HG03354 (cell line): ENCODE results near the gene PRELID2.
"Not testable (repeated sequence)": the region's sequence is repeated elsewhere in the genome, so short reads cannot be mapped to it uniquely, and the experiment has no call there.

Experiments
- ATAC-seq: cut with Tn5 transposase; IDR thresholded peaks from one replicate; pipeline ENCODE4 v1.9.1; 2021; ENCODE audit warnings: mild to moderate bottlenecking; ENCODE audit not compliant: unreplicated experiment, poor library complexity, severe bottlenecking

The PRELID2 gene

GRCh38 chr5:145801195-145801594, 33.9 kb downstream of the PRELID2 start:
- ATAC-seq: no peak

- ATAC-seq: no peak
Measured at GRCh38 chr5:145800181-145800580, 35.0 kb downstream of the PRELID2 start.

GRCh38 chr5:145798503-145798902, 36.6 kb downstream of the PRELID2 start:
- not testable (repeated sequence) for ATAC-seq

GRCh38 chr5:145797336-145797735, 37.8 kb downstream of the PRELID2 start:
- no peak for ATAC-seq

- no peak for ATAC-seq
Measured at GRCh38 chr5:145796318-145796717, 38.8 kb downstream of the PRELID2 start.

- no peak for ATAC-seq
Measured at GRCh38 chr5:145793574-145793973, 41.6 kb downstream of the PRELID2 start.

- ATAC-seq: no peak
Measured at GRCh38 chr5:145792840-145793239, 42.3 kb downstream of the PRELID2 start.

- no peak for ATAC-seq
Measured at GRCh38 chr5:145791866-145792265, 43.3 kb downstream of the PRELID2 start.

GRCh38 chr5:145787996-145788395, 47.1 kb downstream of the PRELID2 start:
- no peak for ATAC-seq

- ATAC-seq: no peak
Measured at GRCh38 chr5:145787507-145787906, 47.6 kb downstream of the PRELID2 start.

- ATAC-seq: no peak
Measured at GRCh38 chr5:145787001-145787400, 48.1 kb downstream of the PRELID2 start.

- ATAC-seq: no peak
Measured at GRCh38 chr5:145780982-145781381, 54.2 kb downstream of the PRELID2 start.

- ATAC-seq: no peak
Measured at GRCh38 chr5:145778144-145778900, 56.8 kb downstream of the PRELID2 start.

GRCh38 chr5:145777445-145778063, 57.6 kb downstream of the PRELID2 start:
- ATAC-seq: no peak

- no peak for ATAC-seq
Measured at GRCh38 chr5:145776886-145777285, 58.3 kb downstream of the PRELID2 start.

- ATAC-seq: no peak
Measured at GRCh38 chr5:145775893-145776444, 59.2 kb downstream of the PRELID2 start.

- ATAC-seq: no peak
Measured at GRCh38 chr5:145775411-145775810, 59.7 kb downstream of the PRELID2 start.

- ATAC-seq: no peak
Measured at GRCh38 chr5:145774442-145774841, 60.7 kb downstream of the PRELID2 start.

GRCh38 chr5:145772466-145772865, 62.7 kb downstream of the PRELID2 start:
- ATAC-seq: no peak

- no peak for ATAC-seq
Measured at GRCh38 chr5:145768863-145769262, 66.3 kb downstream of the PRELID2 start.

- ATAC-seq: no peak
Measured at GRCh38 chr5:145764325-145764724, 70.8 kb downstream of the PRELID2 start.
